A673 (cell line): ENCODE data around the gene MICAL2.

Source experiments
- CTCF ChIP-seq: fragments of 300-800, 200-600 bp; sonication (generic); conservative IDR thresholded peaks from 2 replicates; pipeline ENCODE4 v1.5.1; 2017; ENCODE audit warnings: low read depth, mild to moderate bottlenecking, antibody characterized with exemption, low read length, moderate library complexity, mixed read lengths
- EZH2 ChIP-seq: fragments of 200-600 bp; sonication (generic); IDR thresholded peaks from 2 replicates; pipeline ENCODE4 v1.6.1; 2017; ENCODE audit warnings: borderline replicate concordance, low read depth, mild to moderate bottlenecking, mixed read lengths, antibody characterized with exemption, low read length; ENCODE audit not compliant: poor library complexity, severe bottlenecking

GRCh38 chr11:12149672-12150225 is 39.4 kb downstream of the MICAL2 start:
- TF ChIP-seq CTCF (no peak), EZH2 (no peak)
